GM21723 (cell line): ENCODE results near the gene GCGR.
"Not testable (repeated sequence)": the region's sequence is repeated elsewhere in the genome, so short reads cannot be mapped to it uniquely, and the experiment has no call there.

Experiments
- ATAC-seq: cut with Tn5 transposase; IDR thresholded peaks from one replicate; pipeline ENCODE4 v1.9.1; 2021; ENCODE audit warnings: mild to moderate bottlenecking, moderate library complexity; ENCODE audit not compliant: unreplicated experiment

GCGR gene

DNA sequence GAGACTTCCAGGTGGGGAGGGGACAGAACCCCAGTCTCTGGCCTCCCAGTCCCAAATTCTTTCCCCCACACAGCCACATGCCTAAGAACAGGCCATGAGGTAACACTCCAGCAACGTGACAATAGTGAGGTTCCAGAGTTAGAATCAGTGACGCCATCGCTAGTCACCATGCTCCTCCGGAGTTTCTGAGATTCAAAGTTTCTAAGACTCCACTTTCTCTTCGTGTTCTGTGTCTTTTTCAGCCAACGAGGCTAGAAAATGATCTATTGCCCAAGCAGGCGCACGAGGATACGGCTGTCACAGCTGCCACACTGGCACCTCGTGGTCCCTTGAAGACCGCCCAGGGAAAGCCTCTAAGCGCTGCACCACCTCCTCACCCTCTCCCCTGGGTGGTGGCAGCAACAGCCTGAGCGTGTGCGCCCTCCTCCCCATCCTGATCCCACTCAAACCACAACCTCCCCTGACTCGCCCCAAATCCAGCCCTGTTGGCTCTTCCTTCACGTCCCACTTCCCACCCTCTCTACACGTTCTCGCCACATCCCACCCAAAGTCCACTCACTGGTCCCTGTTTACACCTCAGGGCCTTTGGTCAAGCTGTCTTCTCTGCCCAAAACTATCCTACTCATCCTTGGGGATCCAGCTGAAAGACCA lies 28.1 kb downstream of the GCGR start:
- ATAC-seq = peak; percentile 21

DNA sequence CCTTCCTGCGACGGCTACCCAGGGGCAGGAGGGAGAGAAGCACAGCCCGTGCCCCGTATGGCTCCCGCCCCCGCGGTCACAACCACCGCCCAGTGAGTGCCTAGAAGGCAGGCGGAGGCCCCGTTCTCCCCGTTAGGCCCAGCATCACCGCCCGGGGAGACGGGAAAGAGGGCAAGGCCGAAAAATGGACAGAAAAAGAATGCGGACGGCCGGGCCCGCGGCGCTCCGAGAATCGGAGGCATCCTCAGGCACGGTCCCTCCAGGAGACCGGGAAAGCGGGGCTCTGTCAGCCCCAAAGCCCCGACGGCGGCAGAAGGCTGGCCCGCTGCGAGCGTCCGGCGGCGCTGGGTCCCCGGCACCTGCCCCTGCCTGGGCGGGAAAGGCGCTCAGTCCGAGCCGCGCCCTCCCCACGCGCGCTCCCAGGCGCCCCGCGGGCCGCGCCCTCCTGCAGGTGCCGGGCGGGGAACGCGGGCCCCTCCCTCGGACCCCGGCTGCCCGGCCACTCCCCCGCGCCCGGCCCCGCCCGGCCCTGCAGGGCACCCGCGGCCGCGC lies 28.7 kb downstream of the GCGR start:
- peak; percentile 63 for ATAC-seq

DNA sequence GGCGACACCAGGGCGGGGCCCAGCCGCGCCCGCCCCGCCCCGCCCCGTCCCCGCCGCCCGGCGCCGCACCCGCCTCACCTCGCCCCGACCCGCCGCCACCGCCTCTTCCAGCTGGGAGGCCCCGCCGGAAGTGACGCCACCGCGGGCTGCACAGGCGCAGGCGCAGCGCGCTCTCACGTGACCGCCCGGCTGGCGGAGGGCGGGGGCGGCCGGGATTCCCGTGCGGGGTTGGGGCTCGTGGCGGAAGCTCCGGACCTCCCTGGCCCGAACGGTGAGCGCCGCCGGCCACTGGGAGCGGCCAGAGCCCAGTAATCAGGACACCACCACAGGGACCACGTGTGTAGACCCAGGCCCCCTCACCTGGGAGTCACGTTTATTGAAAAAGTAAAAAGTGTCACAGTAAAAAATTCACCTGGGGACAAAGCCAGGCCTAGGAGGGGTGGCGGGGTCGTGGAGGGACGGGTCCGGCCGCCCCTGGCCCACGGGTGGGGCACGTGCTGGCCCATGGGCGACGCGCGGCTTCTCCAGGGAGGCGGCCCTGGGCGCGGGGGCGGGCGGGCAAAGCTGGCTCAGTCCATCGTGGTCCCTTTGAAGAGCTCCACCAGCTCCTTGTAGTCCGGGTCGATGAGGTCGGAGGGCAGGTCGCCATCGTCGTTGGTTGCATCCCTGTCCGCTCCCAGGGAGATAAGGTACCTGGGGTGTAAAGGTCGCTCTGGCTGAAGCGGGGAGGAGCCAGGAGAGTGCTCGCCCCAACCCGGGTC lies 29.4 kb downstream of the GCGR start, which contains the start of gene MCRIP1:
Gene MCRIP1 (minus strand): TSS at position 132 of the 761 bp plus-strand sequence. CDS start 8,785 bp downstream, outside the sequence.
- peak; percentile 60 for ATAC-seq

DNA sequence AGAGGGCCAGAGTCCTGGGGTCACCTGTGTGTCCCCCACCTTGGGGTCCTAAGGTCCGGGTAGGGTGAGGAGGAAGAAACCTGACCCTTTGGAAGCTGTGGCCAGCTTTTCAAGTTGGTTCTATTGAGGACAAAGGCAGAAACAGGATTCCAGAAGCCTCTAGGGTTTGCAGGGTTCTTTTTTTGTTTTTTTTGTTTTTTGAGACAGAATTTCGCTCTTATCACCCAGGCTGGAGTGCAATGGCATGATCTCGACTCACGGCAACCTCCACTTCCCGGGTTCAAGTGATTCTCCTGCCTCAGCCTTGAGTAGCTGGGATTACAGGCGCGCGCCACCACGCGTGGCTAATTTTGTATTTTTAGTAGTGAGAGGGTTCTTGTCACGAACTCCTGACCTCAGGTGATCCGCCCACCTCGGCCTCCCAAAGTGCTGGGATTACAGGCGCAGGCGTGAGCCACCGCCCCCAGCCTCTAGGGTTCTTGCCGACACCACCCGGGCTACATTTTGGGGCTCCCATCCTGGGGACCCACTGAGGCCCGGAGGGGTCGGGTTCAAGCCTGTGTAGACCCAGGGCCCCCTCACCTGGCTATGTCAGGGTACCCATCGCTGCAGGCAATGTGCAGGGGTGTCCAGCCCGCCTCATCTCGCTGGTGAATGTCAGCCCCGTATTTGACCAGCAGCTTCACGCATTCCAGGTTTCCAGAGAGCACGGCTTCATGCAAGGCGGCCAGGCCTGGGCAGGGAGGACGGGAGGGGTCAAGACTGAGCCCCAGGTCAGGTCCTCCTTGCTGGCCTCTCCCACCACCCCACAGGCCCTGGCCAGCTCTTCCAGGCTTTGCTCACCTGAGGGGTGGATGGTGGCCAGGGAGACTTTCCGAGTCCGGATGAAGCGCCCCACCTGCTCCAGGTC lies 30.2 kb downstream of the GCGR start:
- no peak for ATAC-seq

DNA sequence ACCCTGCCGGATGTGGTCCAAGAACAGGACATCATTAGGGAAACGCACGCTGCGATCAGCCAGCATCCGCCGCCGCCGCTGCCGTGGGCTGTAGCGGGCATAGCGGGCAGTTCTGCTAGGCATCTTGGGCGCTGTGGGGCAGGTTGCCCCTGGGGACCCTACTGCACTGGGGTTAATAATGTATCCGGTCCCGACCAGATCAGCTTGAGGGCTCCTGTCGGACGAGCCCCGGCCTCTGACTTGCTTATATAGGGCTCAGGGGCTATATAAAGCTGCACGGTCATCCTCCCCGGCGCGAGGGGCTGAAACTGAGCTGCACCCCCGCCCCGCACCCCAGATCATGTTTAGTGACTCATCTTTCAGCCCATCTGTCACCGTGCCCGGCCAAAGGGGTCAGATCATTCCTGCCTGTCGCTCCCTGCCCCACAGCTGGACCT lies 30.9 kb downstream of the GCGR start, which contains the start of gene PPP1R27:
Gene PPP1R27 (minus strand): TSS at position 220 of the 437 bp plus-strand sequence. CDS start 97 bp downstream, at position 123.
- no peak for ATAC-seq

DNA sequence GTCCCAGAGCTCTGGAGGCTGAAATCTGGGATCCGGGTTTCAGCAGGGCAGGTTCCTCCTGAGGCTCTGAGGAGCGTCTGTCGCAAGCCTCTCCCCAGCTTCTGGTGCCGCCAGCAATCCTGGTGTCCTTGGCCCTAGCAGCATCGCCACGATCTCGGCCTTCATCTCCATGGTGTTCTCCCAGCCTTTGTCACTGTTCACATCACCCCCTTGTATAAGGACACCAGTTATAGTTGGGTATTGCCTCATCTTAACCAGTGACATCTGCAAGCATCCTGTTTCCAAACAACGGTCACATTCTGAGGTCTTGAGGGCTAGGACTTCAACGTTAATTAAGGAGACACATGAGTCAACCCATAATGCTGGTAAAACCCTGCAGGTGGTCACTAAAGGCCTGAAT lies 33.7 kb downstream of the GCGR start:
- ATAC-seq = no peak

DNA sequence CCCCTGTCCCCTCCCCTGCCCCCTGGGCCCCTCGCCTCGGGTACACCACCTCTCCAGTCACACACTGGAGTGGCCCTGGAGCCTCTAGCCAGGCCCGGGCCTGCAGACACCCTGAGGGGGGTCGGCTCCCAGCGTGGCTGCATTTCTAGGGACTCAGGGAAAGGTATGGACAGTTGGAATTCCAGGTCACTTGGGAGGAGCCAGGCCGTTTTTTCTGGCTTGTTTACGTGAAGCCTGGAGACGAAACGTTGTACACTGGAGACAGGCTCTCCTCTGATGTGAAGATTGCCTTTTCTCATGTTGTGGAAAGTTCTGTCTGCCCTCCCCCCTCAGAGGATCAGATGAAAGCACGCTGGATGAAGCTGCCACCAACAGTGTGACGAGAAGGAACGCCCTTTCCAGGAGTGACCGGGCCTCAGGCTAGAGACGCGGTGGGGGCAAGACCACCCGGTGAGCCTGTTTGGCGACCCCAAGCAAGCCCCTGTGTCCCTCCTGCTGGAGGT lies 34.9 kb downstream of the GCGR start:
- ATAC-seq = no peak

DNA sequence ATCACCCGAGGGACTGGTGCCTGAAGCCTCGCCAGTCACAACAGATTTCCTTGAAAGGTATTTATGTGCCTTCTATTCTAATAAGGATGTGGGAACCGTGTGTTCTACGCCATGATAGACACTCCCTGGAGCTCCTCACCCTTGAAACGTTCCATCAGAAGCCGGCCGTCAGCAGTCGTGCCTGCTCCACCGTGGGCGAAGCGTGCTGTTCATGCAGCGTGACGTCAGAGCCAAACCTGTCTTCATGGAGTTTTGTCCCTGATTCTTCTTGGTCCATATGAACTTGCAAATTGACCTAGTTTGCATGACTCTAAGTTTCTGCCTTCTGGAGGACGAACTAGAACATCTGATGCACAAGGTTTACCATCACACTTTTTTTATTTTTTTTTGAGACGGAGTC lies 35.4 kb downstream of the GCGR start:
- ATAC-seq = no peak

DNA sequence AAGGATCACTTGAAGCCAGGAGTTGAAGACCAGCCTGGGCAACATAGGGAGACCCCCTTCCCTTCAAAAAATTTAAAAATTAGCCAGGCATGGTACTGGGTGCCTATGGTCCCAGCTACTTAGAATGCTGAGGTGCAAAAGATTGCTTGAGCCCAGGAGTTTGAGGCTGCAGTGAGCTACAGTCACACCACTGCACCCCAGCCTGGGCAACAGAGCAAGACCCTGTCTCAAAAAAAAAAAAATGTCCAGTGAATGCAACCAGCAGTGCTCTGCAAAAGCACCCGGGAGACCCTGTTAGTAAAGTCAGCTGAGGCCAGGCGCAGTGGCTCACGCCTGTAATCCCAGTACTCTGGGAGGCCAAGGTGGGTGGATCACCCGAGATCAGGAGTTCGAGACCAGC lies 36.1 kb downstream of the GCGR start:
- ATAC-seq = not testable (repeated sequence)

DNA sequence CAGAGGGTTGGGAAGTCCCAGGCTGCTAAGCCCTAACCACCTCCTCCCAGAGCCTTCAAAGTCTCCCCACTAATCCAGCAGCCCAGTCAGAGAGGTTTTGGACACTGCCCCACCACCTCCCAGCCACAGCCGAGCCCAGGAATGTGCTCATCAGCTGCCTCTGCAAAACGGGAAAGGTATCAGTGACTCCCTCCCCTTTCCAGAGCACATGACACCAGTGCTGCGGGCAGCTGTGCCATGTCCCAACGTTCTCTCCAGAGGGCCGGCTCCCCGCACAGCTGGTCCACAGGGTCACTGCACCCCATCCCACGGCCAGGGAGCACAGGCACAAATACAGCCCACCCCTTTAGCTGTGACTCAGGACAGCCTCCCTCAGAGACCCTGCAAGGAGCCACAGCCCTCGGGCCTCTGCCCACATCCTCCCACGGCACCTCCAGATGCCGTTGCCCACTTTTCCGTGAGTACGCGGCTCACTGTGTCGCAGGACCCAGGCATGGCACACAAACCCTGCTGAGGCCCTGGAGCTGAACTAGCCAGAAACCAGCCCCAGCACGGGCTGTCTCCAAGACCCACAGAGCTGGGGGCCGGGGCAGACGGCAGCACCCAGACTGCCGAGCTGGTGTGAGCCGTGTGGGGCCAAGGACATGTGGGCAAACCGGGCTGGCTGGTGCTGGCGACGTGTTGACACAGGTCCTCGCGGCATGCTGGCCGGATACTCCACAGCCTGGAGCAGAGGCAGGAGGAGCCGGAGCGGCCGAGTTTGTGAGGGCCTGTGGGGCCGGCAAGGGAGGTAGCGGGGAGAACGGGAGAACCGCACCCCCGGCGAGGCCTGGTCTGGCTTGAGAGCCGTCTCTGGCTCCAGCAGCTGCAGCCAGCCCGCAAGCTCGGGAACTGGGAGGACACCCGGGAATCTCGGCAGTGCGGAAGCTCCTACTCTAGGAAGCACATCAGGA lies 37.2 kb downstream of the GCGR start:
- no peak for ATAC-seq

DNA sequence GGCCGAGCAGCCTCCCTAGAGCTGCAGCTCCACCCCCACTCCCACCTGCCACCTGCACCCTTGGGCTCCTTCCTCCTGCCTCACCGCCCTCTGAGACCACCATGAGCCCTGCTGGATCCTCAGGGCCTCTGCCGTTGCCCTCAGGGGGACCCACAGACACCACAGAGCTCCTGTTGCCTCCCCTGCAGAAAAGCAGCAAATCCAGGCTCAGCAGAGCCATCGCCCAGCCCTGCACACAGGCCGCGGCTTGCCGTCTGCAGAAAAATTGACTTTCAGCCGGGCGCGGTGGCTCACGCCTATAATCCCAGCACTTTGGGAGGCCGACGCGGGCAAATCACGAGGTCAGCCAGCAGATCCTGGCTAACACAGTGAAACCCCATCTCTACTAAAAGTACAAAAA lies 37.9 kb downstream of the GCGR start:
- no peak for ATAC-seq

DNA sequence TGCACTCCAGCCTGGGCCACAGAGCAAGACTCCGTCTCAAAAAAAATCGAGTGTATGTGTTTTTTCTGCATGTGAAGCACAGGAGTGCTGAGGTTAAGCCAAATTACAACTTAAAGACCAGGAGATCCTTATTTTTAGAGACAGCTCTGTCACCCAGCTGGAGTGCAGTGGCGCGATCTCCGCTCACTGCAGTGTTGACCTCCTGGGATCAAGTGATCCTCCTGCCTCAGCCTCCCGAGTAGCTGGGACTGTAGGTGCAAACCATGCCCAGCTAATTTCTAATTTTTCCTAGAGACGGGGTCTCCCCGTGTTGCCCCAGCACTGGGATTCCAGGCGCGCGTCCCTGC lies 38.4 kb downstream of the GCGR start:
- no peak for ATAC-seq

DNA sequence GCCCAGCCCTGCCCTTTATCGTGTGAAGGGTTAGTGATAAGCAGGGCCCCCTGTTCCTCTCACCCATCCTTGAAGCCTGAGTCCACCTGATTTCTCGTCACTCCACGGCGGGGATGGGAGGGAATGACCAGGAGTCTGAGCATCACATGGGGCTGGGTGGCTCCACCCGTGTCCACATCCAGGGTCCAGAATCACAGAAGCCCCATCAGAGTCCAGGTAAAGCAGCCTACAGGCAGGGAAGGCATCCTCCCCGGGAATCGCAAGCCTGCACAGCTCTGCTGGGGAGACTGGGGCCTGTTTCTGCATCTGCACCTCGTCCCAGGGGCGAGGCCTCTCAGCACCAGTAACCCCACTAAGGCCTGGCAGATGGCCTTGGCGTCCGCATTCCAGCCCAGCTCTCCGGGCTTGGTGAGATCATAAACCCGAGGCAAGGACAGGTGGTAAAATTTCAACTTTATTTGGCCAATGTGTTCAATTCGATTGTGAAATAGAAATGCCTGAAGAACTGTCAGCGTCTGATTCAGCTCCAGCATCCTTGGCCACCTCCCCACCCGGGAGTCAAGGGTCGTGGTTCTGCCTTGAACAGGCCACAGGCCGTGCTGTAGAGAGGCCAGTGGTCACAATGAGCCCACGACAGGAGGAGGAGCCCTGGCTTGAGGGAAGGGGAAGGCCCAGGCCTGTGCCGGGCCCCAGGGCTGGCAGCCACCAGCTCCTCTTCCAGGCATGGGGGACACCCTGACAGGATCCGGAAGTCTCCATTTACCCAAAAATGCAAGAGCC lies 39.0 kb downstream of the GCGR start:
- no peak for ATAC-seq

DNA sequence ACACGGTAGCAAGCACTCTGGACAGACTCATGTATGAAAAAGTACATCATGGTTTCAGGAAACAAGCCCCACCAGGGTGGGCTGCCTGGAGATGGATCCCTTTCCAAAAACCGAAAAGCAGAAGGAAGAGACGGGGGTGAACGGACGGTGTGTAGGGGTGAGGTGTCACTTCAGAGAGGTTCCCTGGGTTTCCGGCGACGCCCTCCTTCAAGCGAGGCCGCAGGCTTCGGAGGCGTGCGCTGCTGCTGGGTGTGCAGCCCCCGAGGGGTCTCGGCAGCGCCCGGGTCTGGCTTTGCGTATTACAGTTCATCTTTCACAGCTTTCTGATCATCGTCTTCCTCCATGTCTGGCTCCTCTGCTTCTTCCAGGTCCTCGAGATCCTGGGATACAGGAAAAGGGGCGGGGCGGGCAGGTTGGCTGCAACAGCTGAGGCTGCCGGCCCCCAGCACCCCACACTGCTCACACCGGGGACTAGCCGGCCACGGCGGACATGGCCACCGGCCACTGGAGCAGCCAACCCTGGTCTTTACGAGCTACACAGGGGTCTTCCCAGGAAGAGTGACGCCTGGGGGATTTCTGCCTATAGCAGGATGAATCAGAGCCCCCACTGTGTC lies 39.9 kb downstream of the GCGR start:
- no peak for ATAC-seq

DNA sequence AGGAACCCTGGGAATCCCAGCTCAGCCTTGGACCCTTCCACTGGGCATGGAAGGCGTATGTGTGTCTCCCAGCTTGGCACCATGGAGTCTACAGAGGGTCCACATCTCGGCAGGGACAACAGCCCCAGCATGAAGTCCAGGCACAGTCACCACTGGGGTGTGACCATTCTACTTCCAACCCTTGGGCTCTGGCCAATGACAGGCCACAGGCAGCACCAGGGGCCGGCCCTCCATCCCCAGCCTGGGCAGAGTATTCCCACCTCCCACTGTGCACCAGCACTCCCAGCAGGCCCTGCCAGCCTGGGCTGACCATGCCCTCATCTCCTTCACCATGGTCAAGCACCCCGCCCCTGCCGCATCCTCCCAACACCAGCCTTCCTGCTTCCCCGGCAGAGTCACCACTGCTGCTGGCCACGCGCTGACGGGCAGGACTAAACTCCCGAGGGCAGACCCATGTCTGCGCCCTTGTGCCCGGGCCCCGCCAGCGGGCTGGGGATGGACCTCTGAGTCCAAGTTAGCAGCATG lies 40.4 kb downstream of the GCGR start:
- no peak for ATAC-seq

DNA sequence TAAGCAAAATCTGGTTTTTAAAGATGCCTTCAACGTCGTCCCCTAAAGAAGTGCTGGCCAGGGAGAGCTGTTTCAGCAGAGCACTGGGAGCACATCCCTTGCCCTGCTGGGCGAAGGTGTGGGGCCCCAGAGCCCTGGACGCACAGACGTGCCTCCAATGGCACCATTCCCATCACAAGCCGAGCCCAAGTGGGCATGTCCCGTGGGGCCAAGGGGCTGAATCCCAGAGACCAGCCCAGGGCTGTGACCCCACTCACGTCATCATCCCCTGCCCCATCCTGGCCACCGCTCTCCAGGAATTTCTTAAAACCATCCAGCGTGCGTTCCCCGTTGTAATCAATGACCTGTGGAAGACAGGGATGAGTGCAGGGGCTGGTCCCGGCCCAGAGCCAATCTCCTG lies 40.9 kb downstream of the GCGR start:
- no peak for ATAC-seq

DNA sequence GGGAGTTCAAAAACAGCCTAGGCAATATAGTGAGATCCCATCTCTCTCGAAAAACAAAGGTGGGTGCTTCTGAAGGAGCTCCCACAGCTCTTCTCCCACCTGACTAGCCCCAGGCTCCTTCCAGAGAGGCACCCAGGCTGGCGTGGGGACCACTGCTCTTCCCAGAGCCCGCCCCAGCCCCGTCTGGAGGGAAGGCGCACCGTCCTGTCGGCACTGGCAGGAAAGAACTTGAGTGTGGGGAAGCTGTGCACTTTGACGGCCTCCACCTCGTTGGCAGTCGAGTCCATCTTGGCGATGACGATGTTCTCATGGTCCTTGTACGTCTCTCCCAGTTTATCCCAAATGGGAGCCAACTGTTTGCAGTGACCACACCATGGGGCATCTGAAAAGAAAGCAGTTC lies 41.4 kb downstream of the GCGR start:
- no peak for ATAC-seq
